Kasumi-1 (cell line): Measurements from ENCODE around the gene PDXP.
"Not testable (repeated sequence)": the region's sequence is repeated elsewhere in the genome, so short reads cannot be mapped to it uniquely, and the experiment has no call there.

Experiments
- DNase-seq, 2 experiments: peaks; one replicate each; lab custom pipeline; 2025; lab: John Stamatoyannopoulos, UW

PDXP gene

GRCh38 chr22:37647317-37647716 lies 11.2 kb upstream of the PDXP start:
- DNase-seq: no peak

- no peak for DNase-seq
These were observed 10.6 kb upstream of the PDXP start for GRCh38 chr22:37647928-37648327.

GRCh38 chr22:37650463-37651136 lies 7.9 kb upstream of the PDXP start:
- DNase-seq: no peak

- DNase-seq: no peak
These were observed 3.8 kb upstream of the PDXP start for GRCh38 chr22:37654563-37655251.

GRCh38 chr22:37655252-37655563 lies 3.3 kb upstream of the PDXP start:
- no peak for DNase-seq

- not testable (repeated sequence) for DNase-seq
These were observed 1.9 kb upstream of the PDXP start for GRCh38 chr22:37656583-37656982.

GRCh38 chr22:37657590-37658132 lies 862 bp upstream of the PDXP start:
- peak; percentile 8 to 54 for DNase-seq

- DNase-seq: peak in 1 of 2 experiments; percentile 7
These were observed 758 bp downstream of the PDXP start for GRCh38 chr22:37659066-37659896.

- DNase-seq: no peak
These were observed 1.6 kb downstream of the PDXP start for GRCh38 chr22:37659897-37660708.

- no peak for DNase-seq
These were observed 2.2 kb downstream of the PDXP start for GRCh38 chr22:37660709-37661045.

GRCh38 chr22:37661160-37661924 lies 2.8 kb downstream of the PDXP start:
- peak in 1 of 2 experiments; percentile 40 for DNase-seq

GRCh38 chr22:37662039-37662438 lies 3.5 kb downstream of the PDXP start:
- DNase-seq: no peak

- DNase-seq: no peak
These were observed 5.1 kb downstream of the PDXP start for GRCh38 chr22:37663521-37664140.

GRCh38 chr22:37664249-37665101 lies 6.0 kb downstream of the PDXP start:
- no peak for DNase-seq

- no peak for DNase-seq
These were observed 7.0 kb downstream of the PDXP start for GRCh38 chr22:37665487-37665886.

- DNase-seq: no peak
These were observed 11.1 kb downstream of the PDXP start for GRCh38 chr22:37669586-37669985.

GRCh38 chr22:37672206-37672919 lies 13.8 kb downstream of the PDXP start:
- DNase-seq: no peak

GRCh38 chr22:37672920-37673455 lies 14.5 kb downstream of the PDXP start:
- DNase-seq: peak; percentile 13 to 34

GRCh38 chr22:37674248-37674647 lies 15.7 kb downstream of the PDXP start:
- DNase-seq: no peak
